Glutamatergic neuron (in vitro differentiated cells): ENCODE data around the gene MYO1D. TPM values are rescaled to one million over a fixed set of nuclear protein-coding genes. Genes with fewer than 3 reads are reported as not detected.

ENCODE experiments used
- DNase-seq: peaks from one replicate; pipeline ENCODE4 v3.0.0; 2022
- H3K27ac Mint-ChIP-seq: one replicate; pipeline ENCODE4 v1.8.0; 2020; ENCODE audit warnings: mild to moderate bottlenecking, mixed read lengths, inconsistent platforms; ENCODE audit not compliant: unreplicated experiment
- H3K27me3 Mint-ChIP-seq: one replicate; pipeline ENCODE4 v1.8.0; 2020; ENCODE audit warnings: mild to moderate bottlenecking, moderate library complexity, mixed read lengths, inconsistent platforms; ENCODE audit not compliant: unreplicated experiment
- H3K36me3 Mint-ChIP-seq: one replicate; pipeline ENCODE4 v1.8.0; 2020; ENCODE audit warnings: mild to moderate bottlenecking, mixed read lengths, inconsistent platforms; ENCODE audit not compliant: unreplicated experiment
- H3K4me1 Mint-ChIP-seq: one replicate; pipeline ENCODE4 v1.8.0; 2020; ENCODE audit warnings: mild to moderate bottlenecking, low read depth, mixed read lengths, inconsistent platforms; ENCODE audit not compliant: unreplicated experiment
- H3K4me3 Mint-ChIP-seq: one replicate; pipeline ENCODE4 v1.8.0; 2020; ENCODE audit warnings: mild to moderate bottlenecking, mixed read lengths, inconsistent platforms; ENCODE audit not compliant: unreplicated experiment
- H3K9me3 Mint-ChIP-seq: one replicate; pipeline ENCODE4 v1.8.0; 2020; ENCODE audit warnings: mild to moderate bottlenecking, moderate library complexity, mixed read lengths, inconsistent platforms; ENCODE audit not compliant: unreplicated experiment
- total RNA-seq: library from RNA; stranded (reverse); fragmentation: NEBNext Ultra II Directional; extraction: Animal tissue kit (Norgen Biotek cat#: 25700); gene quantifications from one replicate; pipeline ENCODE4 v1.2.1, GENCODE V29; 2021; ENCODE audit not compliant: unreplicated experiment
- TF ChIP-seq, protein P1 (sequence below): fragments of 200-600 bp; sonication (generic); IDR thresholded peaks from one replicate; pipeline ENCODE4 v1.5.0; 2021; ENCODE audit not compliant: partially characterized antibody, unreplicated experiment

The MYO1D gene
- total RNA-seq, 1 donor from 2014 or later: 5.3 TPM

- Mint-ChIP-seq H3K4me3 (no peak overlapping the region), H3K4me1 (peaks cover 8% of the 10 kb centered on the region), H3K27me3 (peaks cover 3% of the 10 kb centered on the region), H3K9me3 (peaks cover 5% of the 10 kb centered on the region), H3K36me3 (peaks cover 22% of the 10 kb centered on the region), H3K27ac (no peak overlapping the region)
- TF ChIP-seq, protein P1, sequence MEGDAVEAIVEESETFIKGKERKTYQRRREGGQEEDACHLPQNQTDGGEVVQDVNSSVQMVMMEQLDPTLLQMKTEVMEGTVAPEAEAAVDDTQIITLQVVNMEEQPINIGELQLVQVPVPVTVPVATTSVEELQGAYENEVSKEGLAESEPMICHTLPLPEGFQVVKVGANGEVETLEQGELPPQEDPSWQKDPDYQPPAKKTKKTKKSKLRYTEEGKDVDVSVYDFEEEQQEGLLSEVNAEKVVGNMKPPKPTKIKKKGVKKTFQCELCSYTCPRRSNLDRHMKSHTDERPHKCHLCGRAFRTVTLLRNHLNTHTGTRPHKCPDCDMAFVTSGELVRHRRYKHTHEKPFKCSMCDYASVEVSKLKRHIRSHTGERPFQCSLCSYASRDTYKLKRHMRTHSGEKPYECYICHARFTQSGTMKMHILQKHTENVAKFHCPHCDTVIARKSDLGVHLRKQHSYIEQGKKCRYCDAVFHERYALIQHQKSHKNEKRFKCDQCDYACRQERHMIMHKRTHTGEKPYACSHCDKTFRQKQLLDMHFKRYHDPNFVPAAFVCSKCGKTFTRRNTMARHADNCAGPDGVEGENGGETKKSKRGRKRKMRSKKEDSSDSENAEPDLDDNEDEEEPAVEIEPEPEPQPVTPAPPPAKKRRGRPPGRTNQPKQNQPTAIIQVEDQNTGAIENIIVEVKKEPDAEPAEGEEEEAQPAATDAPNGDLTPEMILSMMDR: no peak
- no peak for DNase-seq
These were observed 373.4 kb downstream of the MYO1D start for GRCh38 chr17:32503251-32504165.

- Mint-ChIP-seq H3K27me3 (peaks cover 9% of the 10 kb centered on the region), H3K9me3 (peaks cover 5% of the 10 kb centered on the region), H3K4me1 (peaks cover 10% of the 10 kb centered on the region), H3K27ac (no peak overlapping the region), H3K4me3 (no peak overlapping the region), H3K36me3 (peaks cover 22% of the 10 kb centered on the region)
- TF ChIP-seq, protein P1: no peak
- DNase-seq: no peak
These were observed 374.2 kb downstream of the MYO1D start for GRCh38 chr17:32502710-32503109.

- Mint-ChIP-seq H3K27ac (no peak overlapping the region), H3K27me3 (peaks cover 9% of the 10 kb centered on the region), H3K4me3 (no peak overlapping the region), H3K36me3 (peaks cover 22% of the 10 kb centered on the region), H3K4me1 (peaks cover 10% of the 10 kb centered on the region), H3K9me3 (peaks cover 5% of the 10 kb centered on the region)
- no peak for DNase-seq
- TF ChIP-seq, protein P1: no peak
These were observed 374.9 kb downstream of the MYO1D start for GRCh38 chr17:32502013-32502412.

- peaks cover 7% of the 10 kb centered on the region for H3K36me3 Mint-ChIP-seq
- peaks cover 2% of the 10 kb centered on the region for H3K4me1 Mint-ChIP-seq
- TF ChIP-seq, protein P1: no peak
- no peak overlapping the region for H3K4me3 Mint-ChIP-seq
- no peak for DNase-seq
- no peak overlapping the region for H3K27ac Mint-ChIP-seq
- H3K27me3 Mint-ChIP-seq: peaks cover 6% of the 10 kb centered on the region
- no peaks in the 10 kb centered on the region for H3K9me3 Mint-ChIP-seq
These were observed 378.5 kb downstream of the MYO1D start for GRCh38 chr17:32498391-32498790.
